22Rv1 (cell line): Measurements from ENCODE around the gene IGFBP7.

Experiments used
- CTCF ChIP-seq: fragments of 450-650 bp; IDR thresholded peaks from 2 replicates; pipeline ENCODE4 v1.5.1; 2017; ENCODE audit warnings: mild to moderate bottlenecking
- ZFX ChIP-seq: fragments of 450-650 bp; IDR thresholded peaks from 2 replicates; pipeline ENCODE4 v1.6.1; 2017; ENCODE audit warnings: antibody characterized with exemption, borderline replicate concordance

DNA sequence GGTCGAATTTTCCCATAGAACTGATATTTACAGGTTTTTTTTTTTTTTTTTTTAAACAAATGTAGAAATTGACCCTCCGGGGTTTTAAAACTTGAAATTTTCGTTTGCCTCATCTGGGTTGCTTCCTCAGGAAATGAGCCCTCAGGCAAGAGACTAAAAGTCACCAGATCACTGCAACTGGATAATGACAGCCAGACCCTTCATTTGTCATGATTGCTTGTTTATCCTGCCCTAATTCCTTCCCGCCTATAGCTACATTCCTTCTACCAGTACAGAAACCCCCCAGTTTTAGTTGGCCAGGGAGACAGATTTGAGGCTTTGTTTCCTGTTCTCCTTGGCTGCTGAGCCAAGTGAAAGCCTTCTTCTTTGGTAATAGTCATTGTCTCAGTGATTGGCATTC, 44.0 kb upstream of the IGFBP7 start:
- no peak for TF ChIP-seq CTCF
- TF ChIP-seq ZFX = no peak
